Measurements from ENCODE around the gene DIO1. TPM values are rescaled to one million over a fixed set of nuclear protein-coding genes. Genes with fewer than 3 reads are reported as not detected.

The DIO1 gene
- total RNA-seq, 4 donors from 2014 or later: not detected

- Histone ChIP-seq H3K36me3 (no peaks in the 10 kb centered on the region), H3K4me1 (no peaks in the 10 kb centered on the region), H3K4me3 (no peak overlapping the region), H3K27ac (no peak overlapping the region), H3K9me3 (no peaks in the 10 kb centered on the region), H3K27me3 (no peaks in the 10 kb centered on the region)
- in situ Hi-C loops (cut with MboI; ENCODE audit: low pct_ligation_motif_present in 1 of 4, low pct_unique_long_range_greater_than_20kb in 1 of 4, low sequenced_read_pairs in 3 of 4): no loop called here
- intact Hi-C loops (cut with DNase I; ENCODE audit: low total_unique reads): no loop called here
- TF ChIP-seq POLR2AphosphoS5 (IDR thresholded peaks at IDR 0.05): no peak
- no peak for TF ChIP-seq CTCF (IDR thresholded peaks at IDR 0.05)
- TF ChIP-seq EP300 (IDR thresholded peaks at IDR 0.05; ENCODE audit: low read depth): no peak
- TF ChIP-seq POLR2A (IDR thresholded peaks at IDR 0.05): no peak
- 95 to 98% methylated on average over 4 to 8 of the region's 8 CpGs for WGBS, 2 donors (ENCODE audit: low coverage in 1 of 2)
- no peak for DNase-seq
These were observed 11.5 kb downstream of the DIO1 start for GRCh38 chr1:53905509-53905908.

- intact Hi-C loops (cut with DNase I; ENCODE audit: low total_unique reads): no loop called here
- H3K36me3 ChIP-seq: no peaks in the 10 kb centered on the region
- 93% methylated on average over 4 of the region's 4 CpGs; no CpG with 5 or more reads in 1 of the 2 donors for WGBS, 2 donors (ENCODE audit: low coverage in 1 of 2)
- no peak for DNase-seq
- TF ChIP-seq CTCF (IDR thresholded peaks at IDR 0.05) (no peak), POLR2A (IDR thresholded peaks at IDR 0.05) (no peak), POLR2AphosphoS5 (IDR thresholded peaks at IDR 0.05) (no peak), EP300 (IDR thresholded peaks at IDR 0.05; ENCODE audit: low read depth) (no peak)
- H3K4me1 ChIP-seq: no peaks in the 10 kb centered on the region
- H3K9me3 ChIP-seq: no peaks in the 10 kb centered on the region
- no peaks in the 10 kb centered on the region for H3K27me3 ChIP-seq
- in situ Hi-C loops (cut with MboI; ENCODE audit: low pct_ligation_motif_present in 1 of 4, low pct_unique_long_range_greater_than_20kb in 1 of 4, low sequenced_read_pairs in 3 of 4): no loop called here
- no peak overlapping the region for H3K4me3 ChIP-seq
- H3K27ac ChIP-seq: no peak overlapping the region
These were observed 12.1 kb downstream of the DIO1 start for GRCh38 chr1:53906121-53906520.

- Histone ChIP-seq H3K4me3 (no peak overlapping the region), H3K9me3 (no peaks in the 10 kb centered on the region), H3K27ac (no peak overlapping the region), H3K27me3 (no peaks in the 10 kb centered on the region), H3K36me3 (no peaks in the 10 kb centered on the region), H3K4me1 (no peaks in the 10 kb centered on the region)
- intact Hi-C loops (cut with DNase I; ENCODE audit: low total_unique reads) (no loop called here), in situ Hi-C loops (cut with MboI; ENCODE audit: low pct_ligation_motif_present in 1 of 4, low pct_unique_long_range_greater_than_20kb in 1 of 4, low sequenced_read_pairs in 3 of 4) (no loop called here)
- TF ChIP-seq EP300 (IDR thresholded peaks at IDR 0.05; ENCODE audit: low read depth) (no peak), POLR2AphosphoS5 (IDR thresholded peaks at IDR 0.05) (no peak), POLR2A (IDR thresholded peaks at IDR 0.05) (no peak), CTCF (IDR thresholded peaks at IDR 0.05) (no peak)
- WGBS, 2 donors (ENCODE audit: low coverage in 1 of 2): 87% methylated on average over 3 of the region's 3 CpGs; no CpG with 5 or more reads in 1 of the 2 donors
- DNase-seq: no peak
These were observed 16.0 kb downstream of the DIO1 start for GRCh38 chr1:53909946-53910345.

GRCh38 chr1:53911442-53911841 is 17.5 kb downstream of the DIO1 start:
- 96 to 100% methylated on average over 4 of the region's 4 CpGs for WGBS, 2 donors (ENCODE audit: low coverage in 1 of 2)
- intact Hi-C loops (cut with DNase I; ENCODE audit: low total_unique reads): no loop called here
- in situ Hi-C loops (cut with MboI; ENCODE audit: low pct_ligation_motif_present in 1 of 4, low pct_unique_long_range_greater_than_20kb in 1 of 4, low sequenced_read_pairs in 3 of 4): no loop called here
- no peak for TF ChIP-seq POLR2A (IDR thresholded peaks at IDR 0.05)
- no peak for TF ChIP-seq POLR2AphosphoS5 (IDR thresholded peaks at IDR 0.05)
- no peak for TF ChIP-seq EP300 (IDR thresholded peaks at IDR 0.05; ENCODE audit: low read depth)
- no peak for TF ChIP-seq CTCF (IDR thresholded peaks at IDR 0.05)
- H3K9me3 ChIP-seq: no peaks in the 10 kb centered on the region
- no peaks in the 10 kb centered on the region for H3K27me3 ChIP-seq
- no peak overlapping the region for H3K27ac ChIP-seq
- no peaks in the 10 kb centered on the region for H3K4me1 ChIP-seq
- H3K4me3 ChIP-seq: no peak overlapping the region
- DNase-seq: no peak
- H3K36me3 ChIP-seq: no peaks in the 10 kb centered on the region

Measured in transverse colon (tissue), 4 donors.